Stimulated activated CD8-positive, alpha-beta memory T cell treated with anti-CD3 and anti-CD28 coated beads, Interleukin-7, amount 100 ng/mL, for 48 hours (primary cell): ENCODE data around the gene ATAD5.

ENCODE experiments used
- DNase-seq, 2 donors: peaks; one replicate each; pipeline ENCODE4 v3.0.0-alpha.2; 2020; ENCODE audit warnings: low read depth in 1 of 2; ENCODE audit errors: extremely low read depth in 1 of 2

ATAD5 gene

DNA sequence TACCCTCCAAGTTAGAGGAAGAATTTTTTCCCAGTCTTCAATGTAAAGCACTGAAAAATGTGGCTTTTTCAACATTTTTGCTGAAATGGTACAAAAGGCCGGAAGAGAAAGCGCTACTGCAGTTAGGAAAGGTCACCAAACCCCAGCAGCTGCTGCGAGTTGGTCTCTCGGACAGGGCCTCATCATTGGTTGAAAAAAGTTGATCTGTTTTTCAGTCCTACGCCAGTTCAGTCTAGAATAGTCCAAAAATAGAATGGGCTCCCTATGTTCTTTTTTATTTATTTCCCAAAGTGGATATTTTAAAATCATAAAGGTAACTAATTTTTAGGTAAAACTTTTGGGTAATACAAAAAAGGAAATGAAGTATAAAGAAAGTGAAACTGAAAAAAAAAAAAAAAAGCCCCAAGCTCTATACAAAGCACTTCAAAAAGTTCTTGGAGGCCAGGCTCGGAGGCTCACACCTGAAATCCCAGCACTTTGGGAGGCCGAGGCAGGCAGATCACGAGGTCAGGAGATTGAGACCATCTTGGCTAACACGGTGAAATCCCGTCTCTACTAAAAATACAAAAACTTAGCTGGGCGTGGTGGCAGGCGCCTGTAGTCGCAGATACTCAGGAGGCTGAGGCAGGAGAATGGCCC, 107.4 kb downstream of the ATAD5 start:
- no peak for DNase-seq

DNA sequence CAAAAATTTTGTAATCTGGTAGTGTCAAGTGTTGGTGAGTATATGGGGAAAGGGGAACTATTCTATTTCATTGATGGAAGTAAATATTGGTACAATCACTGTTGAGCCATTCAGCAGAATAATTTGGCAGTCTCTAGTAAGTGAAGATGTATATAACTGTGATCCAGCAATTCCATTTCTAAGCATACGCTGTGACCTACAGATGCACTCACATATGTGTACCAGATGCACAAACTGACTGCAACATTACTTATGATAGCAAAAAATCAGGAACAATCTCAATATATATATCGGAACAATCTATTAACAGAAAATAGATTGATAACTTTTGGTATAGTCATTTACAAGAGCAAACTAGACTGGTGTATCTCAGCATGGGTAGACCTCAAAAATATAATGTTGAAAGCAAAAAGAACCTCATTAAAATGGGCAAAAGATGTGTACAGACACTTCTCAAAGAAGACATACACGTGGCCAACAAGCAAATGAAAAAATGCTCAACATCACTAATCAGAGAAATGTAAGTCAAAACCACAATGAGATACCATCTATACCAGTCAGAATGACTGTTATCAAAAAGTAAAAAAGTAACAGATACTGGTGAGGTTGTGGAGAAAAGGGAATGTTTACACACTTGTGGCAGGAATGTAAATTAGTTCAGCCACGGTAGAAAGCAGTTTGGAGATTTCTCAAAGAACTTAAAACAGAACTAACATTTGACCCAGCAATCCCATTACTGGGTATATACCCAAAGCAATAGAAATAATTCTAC, 110.7 kb downstream of the ATAD5 start:
- DNase-seq: no peak
